Kidney glomerular epithelial cell (primary cell): ENCODE measurements around the gene TATDN2.
"Not testable (repeated sequence)": the region's sequence is repeated elsewhere in the genome, so short reads cannot be mapped to it uniquely, and the experiment has no call there.

Experiments
- DNase-seq: peaks from one replicate; lab custom pipeline; 2025; lab: John Stamatoyannopoulos, UW

TATDN2 gene

DNA sequence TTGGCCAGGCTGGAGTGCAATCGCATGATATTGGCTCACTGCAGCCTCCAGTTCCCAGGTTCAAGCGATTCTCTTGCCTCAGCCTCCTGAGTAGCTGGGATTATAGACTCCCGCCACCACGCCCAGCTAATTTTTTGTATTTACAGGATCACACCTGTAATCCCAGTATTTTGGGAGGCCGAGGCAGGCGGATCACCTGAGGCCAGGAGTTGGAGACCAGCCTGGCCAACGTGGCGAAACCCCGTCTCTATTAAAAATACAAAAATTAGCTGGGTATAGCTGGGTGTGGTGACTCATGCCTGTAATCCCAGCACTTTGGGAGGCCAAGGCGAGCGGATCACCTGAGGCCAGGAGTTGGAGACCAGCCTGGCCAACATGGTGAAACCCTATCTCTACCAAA is 24.2 kb downstream of the TATDN2 start:
- DNase-seq, result not testable (repeated sequence)

DNA sequence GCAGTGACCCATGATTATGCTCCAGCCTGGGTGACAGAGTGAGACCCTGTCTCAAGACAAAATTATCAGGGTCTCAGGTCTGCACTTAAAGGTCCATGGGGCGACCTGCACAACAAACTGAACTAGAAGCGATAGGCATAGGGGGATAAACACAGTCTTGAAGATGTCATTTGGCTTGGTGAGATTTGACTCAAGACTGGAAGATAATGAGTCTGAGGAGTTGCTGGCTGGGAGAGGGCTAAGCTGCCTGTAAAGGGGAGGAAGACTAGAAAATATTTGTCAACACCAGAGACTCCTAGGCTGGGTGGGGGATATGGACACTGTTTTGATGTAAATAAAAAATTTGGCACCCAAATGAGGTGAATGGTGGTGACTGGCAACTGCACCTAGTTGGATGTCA is 24.7 kb downstream of the TATDN2 start:
- DNase-seq, result no peak

DNA sequence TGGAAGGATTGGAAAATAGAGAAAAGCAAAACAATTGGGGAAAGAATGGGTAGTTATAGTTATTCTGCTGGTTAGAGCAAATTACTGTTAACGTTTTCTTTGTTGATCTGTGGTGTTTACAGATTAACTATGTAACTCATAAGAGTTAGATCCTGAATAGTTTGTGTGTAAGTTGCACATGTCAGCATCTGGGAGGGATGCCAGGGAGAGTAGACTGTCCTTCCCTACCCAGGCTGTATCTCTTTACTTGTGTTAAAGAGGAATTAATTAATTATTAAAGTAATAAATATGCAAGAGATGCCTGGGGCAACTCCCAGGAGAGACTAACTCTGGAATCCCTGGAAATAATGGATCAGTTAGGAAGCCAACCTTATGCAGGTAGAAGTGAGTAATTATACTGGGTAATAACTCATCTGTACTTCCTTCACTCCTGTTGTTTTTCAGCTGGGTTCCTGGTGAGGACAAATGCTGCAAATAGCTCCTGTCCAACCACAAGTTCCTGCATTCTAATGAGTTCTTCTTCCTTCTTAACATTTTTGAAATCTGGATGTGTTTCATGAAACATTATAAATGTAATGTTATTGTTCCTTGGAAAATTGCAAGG is 25.5 kb downstream of the TATDN2 start:
- DNase-seq, result peak; percentile 26

DNA sequence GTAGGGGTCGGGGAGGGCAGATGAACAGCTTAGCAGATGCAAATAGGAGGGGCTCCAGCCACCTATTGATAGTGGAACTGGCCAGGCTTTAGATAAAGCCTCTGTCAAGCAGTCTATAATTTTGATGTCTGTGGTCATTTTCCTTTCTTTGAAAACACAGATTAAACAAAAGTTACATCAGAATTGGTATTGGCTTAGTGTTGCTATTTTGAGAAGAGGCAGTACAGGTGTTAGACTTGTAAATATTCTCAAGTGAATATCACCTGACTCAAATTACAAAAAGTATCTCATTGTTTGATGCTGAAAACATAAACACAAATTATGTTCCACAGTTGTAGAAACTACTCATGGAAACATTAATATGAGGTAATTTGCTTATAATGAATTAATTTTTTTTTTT is 26.3 kb downstream of the TATDN2 start:
- no peak for DNase-seq

DNA sequence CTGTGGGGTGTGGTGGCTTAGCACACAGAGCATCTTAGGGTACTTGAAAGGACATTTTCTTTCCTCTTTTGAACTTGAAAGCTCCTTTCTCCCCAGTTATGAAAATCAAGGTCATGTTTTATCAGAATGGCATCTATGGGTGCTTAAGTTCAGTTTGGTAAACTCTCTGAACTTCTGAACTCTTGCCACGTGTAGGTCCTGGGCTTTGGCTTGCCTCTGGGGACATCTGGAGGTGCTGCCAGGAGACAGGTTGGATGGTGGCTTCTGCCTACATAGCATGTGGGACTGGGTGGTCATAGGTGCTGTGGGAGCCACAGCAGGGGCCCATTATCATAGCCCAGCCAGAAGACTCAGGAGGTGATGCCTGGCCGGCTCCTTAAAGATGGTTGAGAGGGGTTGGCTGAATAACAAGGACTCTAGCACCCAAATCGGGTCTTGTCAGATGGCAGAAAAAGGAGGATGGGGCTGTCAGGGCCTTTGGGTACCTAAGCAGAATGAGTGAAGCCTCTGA is 28.9 kb downstream of the TATDN2 start:
- DNase-seq, result no peak

DNA sequence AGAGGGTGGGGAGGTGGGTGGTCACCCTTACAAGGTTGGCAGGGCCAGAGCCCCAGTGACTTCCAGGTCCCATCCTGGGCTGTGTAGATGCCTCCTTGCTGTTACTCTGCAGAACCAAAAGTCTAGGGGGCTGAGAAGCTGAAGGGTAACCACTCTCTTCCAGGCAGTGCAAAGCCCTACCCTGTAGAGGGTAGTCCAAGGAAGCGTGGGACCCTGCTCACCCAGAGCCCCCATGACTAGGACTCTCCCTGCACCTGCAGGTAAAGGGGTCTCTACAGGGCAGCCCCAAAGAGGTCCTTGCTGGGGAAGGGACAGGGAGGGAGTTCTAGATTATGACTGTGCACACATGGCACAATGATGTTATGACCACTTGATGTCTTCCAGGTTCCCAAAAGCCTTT is 30.2 kb downstream of the TATDN2 start:
- no peak for DNase-seq

DNA sequence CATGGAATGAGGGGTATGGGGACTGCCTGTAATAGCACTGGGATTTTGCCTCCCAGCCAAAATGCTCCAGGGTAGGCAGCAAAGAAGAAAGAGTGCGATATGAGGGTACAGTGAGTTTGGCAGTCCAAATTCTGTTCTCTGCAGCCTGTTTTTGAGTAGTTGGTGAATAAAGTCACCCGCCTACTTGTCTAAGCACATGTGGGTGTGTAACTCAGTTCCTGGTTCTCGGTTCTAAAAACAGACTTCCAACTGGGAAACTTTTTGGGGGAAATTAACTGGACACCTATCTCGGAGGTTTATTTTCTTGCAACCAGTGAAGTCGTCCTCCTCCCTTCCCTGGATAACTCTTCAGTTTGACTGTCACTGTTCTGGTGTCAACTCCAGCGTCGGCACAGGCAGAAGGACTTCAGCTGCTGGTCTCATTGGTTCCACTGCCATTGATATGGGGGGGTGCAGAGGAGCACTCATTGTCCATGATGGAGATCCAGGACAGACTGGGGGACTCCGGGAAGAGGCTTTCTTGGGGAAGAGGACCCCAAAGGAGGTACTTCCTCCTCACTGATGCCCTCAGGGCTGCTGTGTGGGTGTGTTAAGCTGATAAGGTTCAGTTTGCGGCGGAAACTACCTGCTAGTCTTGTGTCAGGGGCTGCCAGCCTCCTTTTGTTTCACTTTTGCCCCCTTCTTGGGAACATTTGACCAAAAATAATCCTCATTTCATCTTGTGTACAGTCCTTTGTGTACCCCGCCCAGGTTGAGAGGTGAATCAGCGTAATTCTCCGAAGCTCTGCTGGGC is 31.3 kb downstream of the TATDN2 start:
- no peak for DNase-seq

DNA sequence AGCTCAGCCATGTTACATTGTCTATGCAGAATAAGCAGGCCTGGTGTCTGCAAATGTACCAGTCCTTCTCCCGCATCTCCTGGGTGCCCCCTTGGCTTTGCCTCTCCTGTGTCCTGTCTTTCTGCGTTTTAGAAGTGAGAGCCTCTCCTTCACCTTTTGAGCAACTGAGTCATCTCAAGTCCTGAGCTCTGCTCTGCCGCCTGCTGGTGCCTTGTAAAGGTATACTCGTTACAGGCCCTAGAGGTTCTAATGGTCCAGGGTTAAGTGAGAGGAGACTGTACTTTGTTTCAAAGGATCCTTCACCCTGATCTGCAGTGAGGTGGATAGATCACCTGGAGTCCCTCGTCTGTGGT is 31.9 kb downstream of the TATDN2 start:
- no peak for DNase-seq

DNA sequence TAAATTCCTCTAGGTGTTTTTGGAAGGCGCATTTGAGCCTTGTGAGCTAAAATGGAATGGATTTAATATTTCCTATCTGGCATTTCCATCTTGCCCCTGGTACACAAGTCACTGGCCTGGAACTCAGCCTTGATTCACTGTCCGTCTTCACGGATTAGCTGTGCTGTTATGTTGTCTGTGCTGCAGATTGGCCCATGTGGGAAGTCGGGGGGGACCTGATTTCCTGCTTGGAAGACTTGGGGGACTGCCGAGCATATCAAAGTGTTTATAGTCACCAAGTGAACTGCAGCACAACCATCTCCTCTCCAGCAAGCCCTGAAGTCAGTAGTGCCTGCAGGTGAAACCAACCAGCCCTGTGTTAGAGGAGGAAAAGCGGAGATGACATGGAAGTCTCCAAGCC is 32.3 kb downstream of the TATDN2 start:
- DNase-seq, result no peak

DNA sequence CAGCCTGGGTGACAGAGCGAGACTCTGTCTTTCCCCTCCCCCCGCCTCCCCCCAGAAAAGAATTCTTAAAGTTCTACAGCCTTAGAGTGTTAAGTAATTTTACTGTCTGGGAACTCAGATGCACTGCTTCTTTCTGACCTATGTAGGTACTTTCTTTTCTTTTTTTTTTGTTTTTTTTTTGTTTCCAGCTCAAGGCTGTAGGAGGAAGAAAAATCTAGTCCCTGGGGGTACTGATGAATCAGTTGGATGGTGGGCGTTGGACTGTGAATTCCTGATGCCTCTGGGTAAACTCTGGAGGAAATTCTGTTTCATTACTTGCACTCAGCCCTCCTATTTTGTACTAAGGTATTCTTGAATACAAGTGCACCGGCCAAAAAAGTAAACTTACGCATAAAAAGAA is 33.7 kb downstream of the TATDN2 start:
- peak; percentile 33 for DNase-seq

DNA sequence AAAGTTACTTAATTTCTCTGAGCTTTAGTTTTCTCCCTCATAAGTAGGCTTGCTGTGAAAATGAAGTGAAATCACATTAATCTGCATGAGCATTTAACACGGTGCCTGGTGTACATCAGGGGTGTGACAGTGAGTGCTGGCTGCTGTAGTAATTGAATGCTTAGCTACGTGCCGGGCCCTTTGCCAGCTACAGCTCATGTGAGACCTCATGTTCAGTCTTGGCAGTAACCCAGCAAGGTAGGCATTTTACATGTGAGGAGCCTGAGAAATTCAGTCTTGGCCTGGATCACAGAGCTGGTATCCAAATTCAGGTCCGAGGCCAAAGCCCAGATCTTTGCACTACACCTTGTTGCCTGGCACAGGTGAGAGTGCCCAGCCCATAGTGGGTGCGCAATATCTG is 35.4 kb downstream of the TATDN2 start:
- DNase-seq, result no peak

DNA sequence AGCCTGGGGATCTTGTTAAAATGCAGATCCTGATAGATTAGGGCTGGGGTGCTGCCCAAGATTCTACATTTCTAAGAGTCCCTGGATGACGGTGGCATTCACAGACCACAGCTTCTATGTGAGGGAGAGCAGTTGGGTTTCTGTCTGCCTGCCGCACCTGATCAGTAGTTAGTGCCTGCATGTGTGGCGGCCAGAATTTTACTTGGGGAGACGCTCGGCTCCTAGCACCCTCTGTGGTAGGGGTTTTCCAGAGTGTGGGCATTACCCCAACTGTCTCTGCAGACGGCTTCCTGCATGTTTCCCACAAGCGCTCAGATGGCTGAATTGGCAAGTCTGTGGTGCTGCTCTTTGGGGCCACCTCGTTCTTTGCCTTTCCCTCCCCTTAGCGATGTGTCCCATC is 36.2 kb downstream of the TATDN2 start:
- DNase-seq, result no peak

DNA sequence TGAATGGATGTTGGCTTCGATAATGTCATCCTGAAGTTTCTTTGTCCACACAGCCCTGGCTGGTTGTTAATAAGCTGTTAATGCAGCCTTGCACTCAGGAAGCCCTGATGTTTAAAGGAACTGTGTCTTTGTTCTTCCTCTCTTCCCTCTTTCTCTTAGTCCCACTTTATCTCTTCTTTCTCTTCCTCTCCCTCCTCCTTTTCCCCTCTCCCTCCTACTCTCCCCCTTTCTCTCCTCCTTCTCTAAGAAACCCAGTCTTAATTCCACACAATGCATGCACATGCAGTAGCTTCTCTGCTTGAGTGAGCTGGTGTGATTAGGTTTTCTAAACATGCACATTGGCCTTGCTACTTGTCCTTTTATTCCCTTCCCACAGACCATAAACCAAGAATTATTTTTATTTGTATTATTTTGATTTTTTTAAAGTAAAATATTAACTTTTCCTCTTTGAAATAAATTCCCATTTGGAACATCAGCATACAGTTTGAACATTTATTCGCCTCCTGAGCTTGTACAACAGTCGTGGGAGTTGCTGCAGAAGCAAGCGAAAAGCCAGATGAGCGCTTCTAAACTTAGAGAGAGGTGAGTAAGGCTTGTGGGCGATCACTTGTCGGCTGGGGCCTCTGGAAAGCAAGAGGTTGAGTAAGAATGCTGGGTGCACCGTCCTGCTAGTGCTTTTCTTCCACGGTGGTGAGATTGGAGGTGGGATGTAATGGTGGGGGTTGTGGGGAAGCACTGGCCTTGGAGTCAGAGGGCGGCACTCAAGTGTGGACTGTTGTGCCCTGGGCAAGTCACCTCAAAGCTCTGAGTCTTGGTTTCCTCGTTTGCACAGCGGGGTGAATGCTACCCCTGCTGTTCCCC is 37.2 kb downstream of the TATDN2 start:
- peak; percentile 89 for DNase-seq

DNA sequence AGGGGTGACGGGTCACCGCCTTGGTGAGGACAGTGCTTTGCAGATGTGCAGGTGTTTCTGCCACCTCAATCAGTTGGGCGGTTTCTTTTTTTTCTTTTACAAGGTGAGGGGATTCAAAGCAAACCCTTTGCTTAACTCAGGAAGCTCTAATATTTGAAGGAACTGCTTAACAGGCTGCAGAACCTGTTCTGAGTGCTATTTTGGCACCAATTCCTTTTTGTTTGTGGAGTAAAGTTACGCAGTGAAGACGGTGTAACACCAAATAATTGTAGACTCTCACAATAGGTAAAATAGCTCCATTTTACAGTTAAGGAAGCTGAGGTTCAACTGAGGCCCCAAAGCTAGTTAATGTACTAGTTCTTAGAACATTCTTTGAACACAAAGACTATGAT is 37.9 kb downstream of the TATDN2 start:
- no peak for DNase-seq

DNA sequence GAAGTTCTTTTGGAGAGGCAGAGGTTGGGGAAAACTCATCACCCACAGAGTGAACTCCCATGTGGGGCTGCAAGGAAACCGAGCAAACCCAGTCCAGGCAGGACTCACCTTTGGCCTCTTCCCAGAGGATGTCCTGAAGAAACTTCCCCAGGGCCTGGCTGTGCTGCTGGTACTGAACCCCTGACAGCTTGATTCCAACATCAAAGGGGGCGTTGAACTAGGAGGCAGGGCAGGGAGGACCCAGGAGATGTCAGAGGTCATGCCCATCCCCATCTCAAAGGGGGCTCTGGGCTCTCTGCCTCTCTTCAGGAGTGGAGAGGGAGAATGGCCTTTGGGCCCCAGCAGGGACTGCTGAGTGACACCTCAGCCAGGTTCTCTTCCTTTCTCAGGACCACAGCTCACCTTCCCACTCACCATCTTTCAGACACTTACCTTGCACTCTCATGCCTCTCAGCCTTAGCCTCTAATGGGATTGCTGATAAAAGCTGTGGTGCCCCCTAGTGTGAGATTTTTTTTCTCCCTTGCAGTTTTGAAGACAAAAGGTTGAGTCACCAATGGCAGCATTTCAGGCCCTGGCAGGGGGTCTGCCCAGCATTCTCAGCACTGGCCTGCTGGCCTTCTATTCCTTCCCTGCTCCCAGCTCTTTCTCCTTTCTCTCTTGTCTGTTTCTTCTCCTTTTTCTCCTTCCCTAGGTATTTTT is 38.5 kb downstream of the TATDN2 start:
- peak; percentile 88 for DNase-seq

DNA sequence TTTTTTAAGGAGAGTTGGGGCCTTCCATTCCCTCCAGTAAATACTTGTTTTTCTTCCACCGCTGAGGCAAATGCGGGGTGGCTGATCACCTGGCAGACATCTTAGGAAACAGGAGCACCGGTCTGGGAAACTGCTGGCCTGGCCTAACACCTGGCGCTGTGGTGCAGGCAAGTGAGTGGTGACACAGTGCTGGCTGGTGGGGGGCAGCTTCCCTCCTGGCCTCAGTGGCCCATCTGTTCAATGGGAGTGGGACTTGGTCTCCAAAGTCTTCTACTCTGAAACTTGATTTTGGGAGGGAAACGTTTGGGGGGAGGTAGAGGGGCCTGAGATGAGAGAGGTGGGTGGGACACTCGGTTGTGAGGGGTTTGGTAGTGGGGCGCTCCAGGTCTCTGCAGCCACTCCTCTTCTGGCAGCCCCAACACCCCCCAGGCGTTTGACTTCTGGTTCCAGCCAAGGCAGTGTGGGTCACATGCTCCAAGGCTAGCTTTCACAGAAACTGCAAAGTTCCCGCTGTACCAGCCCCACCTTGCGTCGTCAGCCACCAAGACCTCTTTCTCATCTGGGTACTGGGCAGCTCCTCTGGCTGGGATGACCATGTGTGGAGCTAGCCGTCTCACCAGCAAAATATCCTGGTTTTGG is 39.8 kb downstream of the TATDN2 start:
- DNase-seq, result no peak

DNA sequence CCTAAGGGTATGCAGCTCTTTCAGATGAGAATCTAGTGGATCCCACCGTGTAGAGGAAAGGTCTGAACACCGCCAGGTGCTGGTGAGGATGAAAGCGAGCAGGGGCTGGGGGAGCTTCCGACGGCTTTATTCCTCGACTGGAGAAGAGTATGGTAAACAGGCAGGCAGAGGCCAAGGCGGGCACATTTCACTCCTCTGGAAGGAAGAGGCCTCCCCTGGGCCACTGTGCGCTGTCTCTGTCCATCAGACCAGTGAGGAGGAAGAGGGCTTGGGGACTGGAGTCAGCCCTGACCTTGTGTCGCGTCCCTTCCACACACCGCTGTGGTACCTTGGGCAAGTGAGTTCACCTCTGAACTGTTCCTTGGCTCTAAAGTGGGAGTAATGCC is 40.3 kb downstream of the TATDN2 start:
- DNase-seq, result no peak

DNA sequence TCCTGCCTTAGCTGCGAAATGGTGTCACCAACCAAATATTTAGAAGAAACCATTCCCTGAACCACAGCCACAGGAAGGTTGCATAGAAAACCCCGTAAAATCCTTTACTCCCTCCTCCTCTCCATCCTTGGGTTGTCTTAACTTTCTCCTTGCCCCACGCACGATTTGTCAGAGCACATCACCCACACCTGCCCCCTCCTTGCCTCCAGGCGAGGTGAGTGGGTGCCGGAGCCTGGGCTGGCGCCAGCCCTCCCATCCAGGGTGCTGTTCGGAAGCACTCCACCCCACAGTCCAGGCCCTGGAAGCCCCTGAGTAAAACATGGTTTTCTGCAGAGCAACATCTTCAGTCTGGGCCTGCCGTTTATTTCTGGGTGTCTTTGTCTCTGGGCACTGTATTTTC is 40.8 kb downstream of the TATDN2 start:
- DNase-seq, result no peak

DNA sequence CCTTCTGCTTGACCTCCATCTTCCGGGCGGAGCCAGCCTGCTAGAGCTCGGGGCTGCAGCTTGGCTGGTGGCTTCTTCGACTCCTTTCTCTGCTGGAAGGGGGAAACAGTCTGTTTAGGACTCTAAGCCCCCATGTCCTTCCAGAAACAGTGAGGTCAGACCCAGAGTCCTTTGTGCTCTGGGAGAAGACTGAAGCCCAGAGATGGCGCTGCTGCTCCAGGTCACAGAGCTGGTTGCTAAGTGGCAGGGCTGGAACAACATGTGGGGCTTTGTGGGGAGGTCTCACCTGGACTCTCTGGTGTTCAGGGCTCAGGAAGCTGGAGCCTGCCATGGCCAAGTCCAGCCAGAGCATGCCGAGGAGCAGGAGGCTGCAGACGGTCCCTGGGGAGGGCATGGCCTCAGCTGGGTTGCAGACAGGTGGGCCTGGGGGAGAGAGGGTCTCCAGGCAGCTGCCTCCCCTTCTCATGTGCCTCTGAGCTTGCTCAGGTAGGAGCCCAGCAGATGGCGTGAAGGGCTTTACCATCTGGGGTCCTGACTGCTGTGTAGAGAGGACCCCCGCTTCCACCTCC is 41.6 kb downstream of the TATDN2 start:
- no peak for DNase-seq

DNA sequence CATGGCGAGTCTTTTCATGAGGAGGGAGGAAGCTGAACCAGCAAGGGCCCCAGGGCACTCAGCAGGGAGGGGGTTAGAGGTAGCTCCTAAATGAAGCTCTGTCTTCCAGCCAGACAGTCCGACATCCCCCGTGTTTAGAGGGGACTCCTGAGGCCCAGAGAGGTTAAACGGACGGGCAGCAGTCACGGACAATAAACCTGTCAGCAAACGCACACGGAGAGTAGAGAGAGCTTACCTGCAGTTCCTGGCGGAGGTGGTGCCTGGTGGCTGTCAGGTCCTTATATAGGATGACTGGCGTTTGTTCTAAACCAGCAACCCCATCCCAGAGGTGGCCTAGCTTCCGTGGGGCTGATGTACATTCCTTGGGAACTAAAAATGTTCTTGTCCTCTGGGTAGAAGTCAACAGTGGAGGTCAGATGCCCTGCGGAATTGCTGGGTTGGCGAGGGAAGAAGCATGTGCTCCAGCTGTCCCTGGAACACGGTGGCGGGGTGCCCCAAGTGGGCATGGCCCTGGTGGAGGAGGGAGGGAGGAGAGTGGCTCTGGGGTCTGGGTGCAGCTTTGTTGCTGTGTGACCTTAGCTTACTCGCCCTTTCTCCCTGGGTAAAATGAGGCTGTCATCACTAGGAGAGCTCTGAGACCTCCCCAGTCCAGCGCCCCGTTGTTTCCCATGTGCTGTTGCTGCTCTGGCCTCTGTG is 42.4 kb downstream of the TATDN2 start:
- DNase-seq, result no peak

DNA sequence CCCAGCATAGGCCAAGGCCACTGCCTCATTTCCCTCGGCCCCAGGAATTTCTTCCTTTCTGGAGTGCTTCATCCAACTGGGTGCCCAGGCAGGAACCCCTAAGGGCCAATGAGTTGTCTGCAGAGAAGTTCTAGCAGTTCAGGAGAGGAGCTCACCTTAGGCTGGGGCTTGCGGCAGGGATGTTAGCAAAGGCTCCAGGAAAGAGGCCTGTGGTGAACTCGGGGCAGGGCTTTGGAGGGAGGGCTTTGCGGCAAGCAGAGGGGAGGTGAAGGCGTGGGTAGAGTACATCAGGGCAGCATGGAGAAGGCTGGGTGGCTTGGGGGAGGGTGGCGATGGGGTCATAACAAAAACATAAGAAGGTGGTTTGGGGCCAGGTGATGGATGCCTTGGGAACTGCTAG is 43.4 kb downstream of the TATDN2 start:
- no peak for DNase-seq
